WTC11 (cell line): Measurements from ENCODE around the gene WNT9B. TPM values are rescaled to one million over a fixed set of nuclear protein-coding genes. Genes with fewer than 3 reads are reported as not detected.

Experiments
- ATAC-seq: fragments of 200-7000 bp; cut with Tn5 transposase; 2 replicates; pipeline ENCODE4 v1.10.0; 2021; ENCODE audit warnings: mild to moderate bottlenecking, moderate library complexity
- CTCF ChIA-PET: fragments of 300-600 bp; sonication (Branson Sonifier 250); formaldehyde crosslinking; loops from one replicate; lab custom pipeline; 2021; ENCODE audit warnings: antibody characterized with exemption; lab: Charles Lee
- POLR2A ChIA-PET: fragments of 350-600 bp; sonication (Branson Sonifier 250); formaldehyde crosslinking; loops from one replicate; lab custom pipeline; 2021; ENCODE audit warnings: antibody characterized with exemption; lab: Charles Lee
- DNase-seq: peaks from one replicate; pipeline ENCODE4 v3.0.0; 2021; ENCODE audit warnings: low spot score
- H3K27ac Mint-ChIP-seq: 2 replicates; pipeline ENCODE4 v1.8.0; 2021; ENCODE audit warnings: mixed read lengths
- H3K27me3 Mint-ChIP-seq: 2 replicates; pipeline ENCODE4 v1.8.0; 2021; ENCODE audit warnings: low read depth, mild to moderate bottlenecking, moderate library complexity, mixed read lengths
- H3K36me3 Mint-ChIP-seq: 2 replicates; pipeline ENCODE4 v1.8.0; 2021; ENCODE audit warnings: mixed read lengths
- H3K4me1 Mint-ChIP-seq: 2 replicates; pipeline ENCODE4 v1.8.0; 2022; ENCODE audit warnings: mixed read lengths
- H3K4me3 Mint-ChIP-seq: 2 replicates; pipeline ENCODE4 v1.8.0; 2021; ENCODE audit warnings: mild to moderate bottlenecking, moderate library complexity, mixed read lengths
- H3K9me3 Mint-ChIP-seq: 2 replicates; pipeline ENCODE4 v1.8.0; 2021; ENCODE audit warnings: mixed read lengths
- ERG ChIP-seq: fragments of 250-450 bp; sonication (Bioruptor Pico); IDR thresholded peaks from 2 replicates; pipeline ENCODE4 v1.8.0; 2021; ENCODE audit warnings: mild to moderate bottlenecking
- NFYB ChIP-seq: sonication (generic); formaldehyde crosslinking; conservative IDR thresholded peaks from 2 replicates; pipeline ENCODE4 v1.8.0; 2022; ENCODE audit warnings: low read depth, missing genetic modification reagents
- PRDM15 ChIP-seq: sonication (generic); formaldehyde crosslinking; IDR thresholded peaks from 2 replicates; pipeline ENCODE4 v1.8.0; 2022; ENCODE audit warnings: missing genetic modification reagents
- SMAD3 ChIP-seq: sonication (generic); formaldehyde crosslinking; IDR thresholded peaks from 2 replicates; pipeline ENCODE4 v1.8.0; 2022; ENCODE audit warnings: missing genetic modification reagents, mild to moderate bottlenecking, borderline replicate concordance
- ZNF121 ChIP-seq: sonication (generic); formaldehyde crosslinking; IDR thresholded peaks from 2 replicates; pipeline ENCODE4 v1.8.0; 2023; ENCODE audit warnings: missing genetic modification reagents
- ZNF281 ChIP-seq: sonication (generic); formaldehyde crosslinking; IDR thresholded peaks from 2 replicates; pipeline ENCODE4 v1.8.0; 2023; ENCODE audit warnings: mild to moderate bottlenecking, missing genetic modification reagents
- ZNF396 ChIP-seq: fragments of 250-450 bp; sonication (Bioruptor Pico); IDR thresholded peaks from 2 replicates; pipeline ENCODE4 v1.8.0; 2021; ENCODE audit warnings: mild to moderate bottlenecking, moderate library complexity, borderline replicate concordance
- ZNF532 ChIP-seq: fragments of 250-450 bp; sonication (Bioruptor Pico); IDR thresholded peaks from 2 replicates; pipeline ENCODE4 v1.9.0; 2021; ENCODE audit warnings: mild to moderate bottlenecking, borderline replicate concordance
- ZSCAN18 ChIP-seq: fragments of 250-450 bp; sonication (Bioruptor Pico); IDR thresholded peaks from 2 replicates; pipeline ENCODE4 v2.1.2; 2022; ENCODE audit warnings: mild to moderate bottlenecking, moderate library complexity
- total RNA-seq: library from RNA; stranded (reverse); gene quantifications from 3 replicates; pipeline ENCODE4 v1.2.3, GENCODE V29; 2021

WNT9B gene
- total RNA-seq, 1 experiment from 2014 or later, result 0.87 TPM

GRCh38 chr17:46898364-46898763, 47.0 kb downstream of the WNT9B start:
- Mint-ChIP-seq H3K4me1 (peaks cover 8% of the 10 kb centered on the region), H3K27ac (no peak overlapping the region)
- no peak for DNase-seq

GRCh38 chr17:46898860-46899259, 47.5 kb downstream of the WNT9B start:
- Mint-ChIP-seq H3K27ac (no peak overlapping the region), H3K9me3 (peaks cover 13% of the 10 kb centered on the region), H3K36me3 (no peaks in the 10 kb centered on the region), H3K4me3 (no peak overlapping the region), H3K27me3 (0 out of 2 replicates have a peak, but pooled peaks cover 2% of the 10 kb centered on the region), H3K4me1 (peaks cover 8% of the 10 kb centered on the region)
- POLR2A ChIA-PET, result no interaction called here
- DNase-seq (no peak), ATAC-seq (no peak)
- CTCF ChIA-PET, result no interaction called here
- TF ChIP-seq NFYB (CRISPR knock-in tag) (no peak), ZNF121 (CRISPR knock-in tag) (no peak), ZNF281 (no peak), SMAD3 (CRISPR knock-in tag) (no peak), ZSCAN18 (CRISPR knock-in tag) (no peak), ZNF532 (CRISPR knock-in tag) (no peak), ERG (no peak), ZNF396 (CRISPR knock-in tag) (no peak)

More at GRCh38 chr17:46898364-46898763, 47.0 kb downstream of the WNT9B start:
- Mint-ChIP-seq H3K9me3 (peaks cover 13% of the 10 kb centered on the region), H3K36me3 (no peaks in the 10 kb centered on the region), H3K27me3 (0 out of 2 replicates have a peak, but pooled peaks cover 2% of the 10 kb centered on the region), H3K4me3 (no peak overlapping the region)
- ChIA-PET CTCF (no interaction called here), POLR2A (no interaction called here)
- ATAC-seq, result no peak
- TF ChIP-seq PRDM15 (CRISPR knock-in tag), result peak; percentile 82
- no peak for TF ChIP-seq ZNF281
